ENCODE results near the gene RAET1G. TPM values are rescaled to one million over a fixed set of nuclear protein-coding genes. Genes with fewer than 3 reads are reported as not detected.
A peak's percentile ranks its signal among the peaks of the same experiment; 100 is the strongest.

RAET1G gene
- total RNA-seq, 1 donor from 2014 or later: 4.9 TPM

GRCh38 chr6:149906405-149906804, 16.5 kb downstream of the RAET1G start:
- no peak overlapping the region for H3K4me3 ChIP-seq
- DNase-seq (ENCODE audit: extremely low spot score in 2 of 2): peak in 1 of 2 donors; percentile 34
- H3K27ac ChIP-seq: no peak overlapping the region
- H3K4me1 ChIP-seq: no peaks in the 10 kb centered on the region
- no peaks in the 10 kb centered on the region for H3K36me3 ChIP-seq
- no peaks in the 10 kb centered on the region for H3K27me3 ChIP-seq
- intact Hi-C loops (cut with DNase I): no loop called here
- TF ChIP-seq CTCF (IDR thresholded peaks at IDR 0.05): no peak
- no peak for TF ChIP-seq POLR2A (IDR thresholded peaks at IDR 0.05)
- no peak for TF ChIP-seq POLR2AphosphoS5 (IDR thresholded peaks at IDR 0.05; ENCODE audit: insufficient read depth in 1 of 2, low read depth in 1 of 2)
- peaks cover 4% of the 10 kb centered on the region for H3K9me3 ChIP-seq

- Histone ChIP-seq H3K9me3 (peaks cover 4% of the 10 kb centered on the region), H3K27ac (no peak overlapping the region), H3K4me3 (no peak overlapping the region), H3K4me1 (no peaks in the 10 kb centered on the region), H3K27me3 (no peaks in the 10 kb centered on the region), H3K36me3 (no peaks in the 10 kb centered on the region)
- DNase-seq (ENCODE audit: extremely low spot score in 2 of 2): peak in 1 of 2 donors; percentile 49
- intact Hi-C loops (cut with DNase I): no loop called here
- TF ChIP-seq POLR2AphosphoS5 (IDR thresholded peaks at IDR 0.05; ENCODE audit: insufficient read depth in 1 of 2, low read depth in 1 of 2) (no peak), POLR2A (IDR thresholded peaks at IDR 0.05) (no peak), CTCF (IDR thresholded peaks at IDR 0.05) (no peak)
These were observed 17.0 kb downstream of the RAET1G start for GRCh38 chr6:149905911-149906371.

GRCh38 chr6:149905371-149905910, 17.5 kb downstream of the RAET1G start:
- DNase-seq (ENCODE audit: extremely low spot score in 2 of 2): peak in 1 of 2 donors; percentile 74
- TF ChIP-seq POLR2AphosphoS5 (IDR thresholded peaks at IDR 0.05; ENCODE audit: insufficient read depth in 1 of 2, low read depth in 1 of 2): no peak
- TF ChIP-seq POLR2A (IDR thresholded peaks at IDR 0.05): no peak
- no peak for TF ChIP-seq CTCF (IDR thresholded peaks at IDR 0.05)
- Histone ChIP-seq H3K9me3 (peaks cover 4% of the 10 kb centered on the region), H3K4me1 (no peaks in the 10 kb centered on the region), H3K4me3 (no peak overlapping the region), H3K36me3 (no peaks in the 10 kb centered on the region), H3K27ac (no peak overlapping the region), H3K27me3 (no peaks in the 10 kb centered on the region)
- intact Hi-C loops (cut with DNase I): no loop called here

DNA sequence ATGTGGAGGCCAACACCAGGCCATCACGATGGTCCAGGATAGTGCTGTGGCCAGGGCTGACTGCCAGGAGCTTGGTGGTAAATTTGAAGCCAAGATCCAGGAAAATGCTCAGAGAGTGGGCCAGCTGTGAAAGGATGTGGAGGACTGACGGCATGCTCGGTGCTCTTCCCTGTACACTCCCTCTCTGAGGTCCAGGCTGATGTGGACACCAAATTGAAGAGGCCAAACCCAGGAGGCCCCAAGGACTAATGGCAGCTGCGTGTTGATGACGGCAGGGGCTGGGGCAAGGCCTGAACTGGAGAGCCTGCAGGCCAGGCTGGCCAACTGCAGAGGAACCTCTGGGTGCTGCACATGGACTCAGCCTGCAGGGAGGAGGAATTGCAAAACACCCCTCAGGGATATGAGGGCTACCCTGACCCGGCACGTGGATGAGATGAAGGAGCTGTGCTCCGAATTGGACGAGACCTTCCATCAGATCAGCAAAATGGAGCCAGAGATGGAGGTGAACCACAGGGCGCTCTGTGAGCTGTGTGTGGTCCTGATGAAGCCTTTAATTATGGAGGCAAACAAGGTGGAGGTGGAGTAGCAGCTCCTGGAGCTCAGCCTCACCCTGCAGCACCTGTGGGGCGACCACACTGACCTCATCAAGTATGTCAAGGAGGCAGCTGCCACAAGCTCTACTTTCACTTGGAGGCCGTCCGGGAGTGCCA, 18.1 kb downstream of the RAET1G start:
- intact Hi-C loops (cut with DNase I): no loop called here
- Histone ChIP-seq H3K9me3 (peaks cover 4% of the 10 kb centered on the region), H3K27me3 (no peaks in the 10 kb centered on the region), H3K27ac (no peak overlapping the region), H3K36me3 (no peaks in the 10 kb centered on the region), H3K4me3 (no peak overlapping the region), H3K4me1 (no peaks in the 10 kb centered on the region)
- no peak for TF ChIP-seq CTCF (IDR thresholded peaks at IDR 0.05)
- no peak for TF ChIP-seq POLR2AphosphoS5 (IDR thresholded peaks at IDR 0.05; ENCODE audit: insufficient read depth in 1 of 2, low read depth in 1 of 2)
- TF ChIP-seq POLR2A (IDR thresholded peaks at IDR 0.05): no peak
- DNase-seq (ENCODE audit: extremely low spot score in 2 of 2): no peak
